Transverse colon (tissue), 4 donors: ENCODE data around the gene TSPAN5. TPM values are rescaled to one million over a fixed set of nuclear protein-coding genes. Genes with fewer than 3 reads are reported as not detected.

Experiments used
- DNase-seq: peaks from one replicate; pipeline ENCODE4 v3.0.0-alpha.2; 2019
- H3K27ac ChIP-seq, 4 donors: fragments of 200-600 bp; sonication (generic); 2 replicates each; pipeline ENCODE4 v1.5.1; 2016 to 2018; ENCODE audit warnings: inconsistent platforms in 4 of 4
- H3K27me3 ChIP-seq: fragments of 200-600 bp; sonication (generic); 2 replicates; pipeline ENCODE4 v1.5.1; 2017; ENCODE audit warnings: inconsistent platforms
- H3K36me3 ChIP-seq, 4 donors: fragments of 200-600 bp; sonication (generic); 2 replicates each; pipeline ENCODE4 v1.5.1; 2017 to 2019; ENCODE audit warnings: inconsistent platforms in 4 of 4
- H3K4me1 ChIP-seq, 4 donors: fragments of 200-600 bp; sonication (generic); 2 replicates each; pipeline ENCODE4 v1.5.1; 2017 to 2020; ENCODE audit warnings: inconsistent platforms in 4 of 4
- H3K4me3 ChIP-seq, 4 donors: fragments of 200-600 bp; sonication (generic); 1 replicate in 1 of 4; 2 replicates in 3 of 4; pipeline versions ENCODE4 v1.5.1 to v1.6.1; 2017 to 2019; ENCODE audit warnings: inconsistent platforms in 4 of 4
- H3K9me3 ChIP-seq, 2 donors: fragments of 200-600 bp; sonication (generic); 2 replicates each; pipeline ENCODE4 v1.5.1; 2017 to 2019; ENCODE audit warnings: inconsistent platforms in 2 of 2
- CTCF ChIP-seq, 5 experiments: fragments of 200-600 bp in 3 of 5; fragments of 450-650 bp in 2 of 5; sonication (generic) in 3 of 5; IDR thresholded peaks; 1 replicate in 2 of 5; 2 replicates in 3 of 5; pipeline ENCODE4 v1.5.1; 2016 to 2017; ENCODE audit warnings: antibody characterized with exemption in 5 of 5, inconsistent platforms in 3 of 5, mild to moderate bottlenecking in 2 of 5, moderate library complexity in 1 of 5
- EP300 ChIP-seq: sonication (generic); formaldehyde crosslinking; IDR thresholded peaks from one replicate; pipeline ENCODE4 v1.6.1; 2017; ENCODE audit warnings: antibody characterized with exemption, low read depth
- POLR2A ChIP-seq: fragments of 450-650 bp; IDR thresholded peaks from one replicate; pipeline ENCODE4 v1.6.1; 2016; ENCODE audit warnings: antibody characterized with exemption, mild to moderate bottlenecking, moderate library complexity
- POLR2AphosphoS5 ChIP-seq, 3 donors: sonication (generic); formaldehyde crosslinking; IDR thresholded peaks; one replicate each; pipeline ENCODE4 v1.6.1; 2016; ENCODE audit warnings: antibody characterized with exemption in 3 of 3
- WGBS, 2 donors: methylation state at CpG; one replicate each; pipeline ENCODE4 v1.1.5; 2018; ENCODE audit warnings: low coverage in 1 of 2; 5-methylcytosine and 5-hydroxymethylcytosine counted together
- in situ Hi-C, 4 donors: fragments of 200-750 bp; cut with MboI; loops; one replicate each; pipeline versions ENCODE4 v1.15.0 to v1.15.1; 2017; ENCODE audit warnings: low sequenced_read_pairs in 3 of 4, low pct_ligation_motif_present in 1 of 4, low pct_unique_long_range_greater_than_20kb in 1 of 4
- intact Hi-C: fragments of 100-400 bp; cut with DNase I; formaldehyde crosslinking; loops from one replicate; pipeline ENCODE4 v1.15.1; 2023; ENCODE audit warnings: low total_unique reads
- total RNA-seq, 4 donors: library from RNA; depleted of rRNA; stranded (reverse); fragments of >200 nt; gene quantifications; one replicate each; pipeline ENCODE4 v1.1.0, GENCODE V29; 2016

The TSPAN5 gene
- total RNA-seq, 4 donors from 2014 or later = 1.1 to 9.6 (median 4.4) TPM

GRCh38 chr4:98521486-98521885 is 136.9 kb downstream of the TSPAN5 start:
- in situ Hi-C loops = no loop called here
- no peaks in the 10 kb centered on the region for H3K27me3 ChIP-seq
- peaks cover 0 to 13% (median 4%) of the 10 kb centered on the region in 4 donors for H3K4me1 ChIP-seq
- TF ChIP-seq POLR2AphosphoS5 (IDR thresholded peaks at IDR 0.05) (no peak), POLR2A (no peak), EP300 (no peak), CTCF (IDR thresholded peaks at IDR 0.05) (no peak)
- no peak overlapping the region for H3K27ac ChIP-seq
- no peaks in the 10 kb centered on the region for H3K36me3 ChIP-seq
- no peak for DNase-seq
- intact Hi-C loops = no loop called here
- H3K4me3 ChIP-seq = no peak overlapping the region
- no peaks in the 10 kb centered on the region for H3K9me3 ChIP-seq

- WGBS, 2 donors = 77 to 86% methylated on average over 7 of the region's 7 CpGs
- H3K4me1 ChIP-seq = peaks cover 0 to 13% (median 4%) of the 10 kb centered on the region in 4 donors
Measured at GRCh38 chr4:98519268-98519977, 139.0 kb downstream of the TSPAN5 start.

GRCh38 chr4:98518559-98519267 is 139.7 kb downstream of the TSPAN5 start:
- WGBS, 2 donors = 71 to 81% methylated on average over 3 to 5 of the region's 5 CpGs
- in situ Hi-C loops = no loop called here
- no peak for DNase-seq
- no peak overlapping the region for H3K4me3 ChIP-seq
- no peaks in the 10 kb centered on the region for H3K27me3 ChIP-seq
- H3K4me1 ChIP-seq = peaks cover 0 to 13% (median 3%) of the 10 kb centered on the region in 4 donors
- intact Hi-C loops = no loop called here
- TF ChIP-seq CTCF (IDR thresholded peaks at IDR 0.05) (no peak), POLR2A (no peak), POLR2AphosphoS5 (IDR thresholded peaks at IDR 0.05) (no peak), EP300 (no peak)
- no peaks in the 10 kb centered on the region for H3K9me3 ChIP-seq
- no peak overlapping the region for H3K27ac ChIP-seq
- no peaks in the 10 kb centered on the region for H3K36me3 ChIP-seq

More at GRCh38 chr4:98519268-98519977, 139.0 kb downstream of the TSPAN5 start:
- intact Hi-C loops (no loop called here), in situ Hi-C loops (no loop called here)
- no peak for DNase-seq
- Histone ChIP-seq H3K4me3 (no peak overlapping the region), H3K27ac (no peak overlapping the region), H3K27me3 (no peaks in the 10 kb centered on the region), H3K36me3 (no peaks in the 10 kb centered on the region), H3K9me3 (no peaks in the 10 kb centered on the region)
- no peak for TF ChIP-seq POLR2AphosphoS5 (IDR thresholded peaks at IDR 0.05)
- no peak for TF ChIP-seq CTCF (IDR thresholded peaks at IDR 0.05)
- TF ChIP-seq POLR2A = no peak
- TF ChIP-seq EP300 = no peak

- DNase-seq = no peak
- intact Hi-C loops (no loop called here), in situ Hi-C loops (no loop called here)
- Histone ChIP-seq H3K27ac (no peak overlapping the region), H3K9me3 (no peaks in the 10 kb centered on the region), H3K36me3 (no peaks in the 10 kb centered on the region), H3K4me3 (no peak overlapping the region), H3K27me3 (no peaks in the 10 kb centered on the region), H3K4me1 (peaks cover 0 to 2% (median 0%) of the 10 kb centered on the region in 4 donors)
- TF ChIP-seq POLR2AphosphoS5 (IDR thresholded peaks at IDR 0.05) (no peak), POLR2A (no peak), CTCF (IDR thresholded peaks at IDR 0.05) (no peak), EP300 (no peak)
- WGBS, 2 donors = 25 to 62% methylated on average over 1 to 2 of the region's 2 CpGs
Measured at GRCh38 chr4:98517218-98518021, 141.0 kb downstream of the TSPAN5 start.
